Progenitor cell of endocrine pancreas (in vitro differentiated cells): Measurements from ENCODE around the gene UBA5. TPM values are rescaled to one million over a fixed set of nuclear protein-coding genes. Genes with fewer than 3 reads are reported as not detected.
"Not testable (repeated sequence)": the region's sequence is repeated elsewhere in the genome, so short reads cannot be mapped to it uniquely, and the experiment has no call there.

Experiments used
- DNase-seq: peaks from one replicate; pipeline ENCODE4 v3.0.0; 2021; ENCODE audit warnings: low spot score; ENCODE audit not compliant: unreplicated experiment
- H3K27ac Mint-ChIP-seq: 2 replicates; pipeline ENCODE4 v1.8.0; 2021; ENCODE audit warnings: mild to moderate bottlenecking, moderate library complexity, mixed read lengths
- H3K27me3 Mint-ChIP-seq: 2 replicates; pipeline ENCODE4 v1.8.0; 2021; ENCODE audit warnings: mixed read lengths
- H3K36me3 Mint-ChIP-seq: 2 replicates; pipeline ENCODE4 v1.8.0; 2022; ENCODE audit warnings: mixed read lengths; ENCODE audit not compliant: insufficient read depth
- H3K4me1 Mint-ChIP-seq: 2 replicates; pipeline ENCODE4 v1.8.0; 2021; ENCODE audit warnings: low read depth, mixed read lengths
- H3K4me3 Mint-ChIP-seq: 2 replicates; pipeline ENCODE4 v1.8.0; 2021; ENCODE audit warnings: low read depth, mild to moderate bottlenecking, moderate library complexity, mixed read lengths
- H3K9me3 Mint-ChIP-seq: 2 replicates; pipeline ENCODE4 v1.8.0; 2021; ENCODE audit warnings: low read depth, mixed read lengths
- CTCF ChIP-seq: fragments of 200-600 bp; sonication (generic); IDR thresholded peaks from one replicate; pipeline ENCODE4 v1.5.0; 2021; ENCODE audit warnings: antibody characterized with exemption, mild to moderate bottlenecking; ENCODE audit not compliant: unreplicated experiment
- total RNA-seq: library from RNA; stranded (reverse); gene quantifications from 2 replicates; pipeline ENCODE4 v1.2.1, GENCODE V29; 2021

Gene UBA5
- total RNA-seq, 1 donor from 2014 or later, result 42.7 TPM

GRCh38 chr3:132629928-132630327 lies 30.2 kb upstream of the UBA5 start:
- no peak for TF ChIP-seq CTCF
- no peaks in the 10 kb centered on the region for H3K9me3 Mint-ChIP-seq
- no peak for DNase-seq
- H3K27ac Mint-ChIP-seq, result no peak overlapping the region
- H3K4me1 Mint-ChIP-seq, result no peaks in the 10 kb centered on the region
- no peaks in the 10 kb centered on the region for H3K27me3 Mint-ChIP-seq
- H3K4me3 Mint-ChIP-seq, result no peak overlapping the region
- H3K36me3 Mint-ChIP-seq, result peaks cover 4% of the 10 kb centered on the region

GRCh38 chr3:132630612-132631011 lies 29.5 kb upstream of the UBA5 start:
- Mint-ChIP-seq H3K27me3 (no peaks in the 10 kb centered on the region), H3K4me3 (no peak overlapping the region), H3K27ac (no peak overlapping the region), H3K9me3 (no peaks in the 10 kb centered on the region), H3K4me1 (no peaks in the 10 kb centered on the region), H3K36me3 (peaks cover 4% of the 10 kb centered on the region)
- no peak for TF ChIP-seq CTCF
- DNase-seq, result no peak

- Mint-ChIP-seq H3K4me1 (no peaks in the 10 kb centered on the region), H3K9me3 (no peaks in the 10 kb centered on the region), H3K4me3 (no peak overlapping the region), H3K27me3 (no peaks in the 10 kb centered on the region), H3K27ac (no peak overlapping the region), H3K36me3 (no peaks in the 10 kb centered on the region)
- DNase-seq, result no peak
- TF ChIP-seq CTCF, result no peak
These were observed 25.1 kb upstream of the UBA5 start for GRCh38 chr3:132635052-132635451.

GRCh38 chr3:132637590-132637989 lies 22.5 kb upstream of the UBA5 start:
- no peak for DNase-seq
- TF ChIP-seq CTCF, result no peak
- no peak overlapping the region for H3K4me3 Mint-ChIP-seq
- H3K27ac Mint-ChIP-seq, result no peak overlapping the region
- H3K9me3 Mint-ChIP-seq, result no peaks in the 10 kb centered on the region
- peaks cover 1% of the 10 kb centered on the region for H3K36me3 Mint-ChIP-seq
- no peaks in the 10 kb centered on the region for H3K27me3 Mint-ChIP-seq
- H3K4me1 Mint-ChIP-seq, result no peaks in the 10 kb centered on the region

GRCh38 chr3:132638706-132639105 lies 21.4 kb upstream of the UBA5 start:
- H3K9me3 Mint-ChIP-seq, result no peaks in the 10 kb centered on the region
- H3K4me1 Mint-ChIP-seq, result no peaks in the 10 kb centered on the region
- no peaks in the 10 kb centered on the region for H3K27me3 Mint-ChIP-seq
- no peak overlapping the region for H3K4me3 Mint-ChIP-seq
- peaks cover 1% of the 10 kb centered on the region for H3K36me3 Mint-ChIP-seq
- H3K27ac Mint-ChIP-seq, result no peak overlapping the region
- no peak for DNase-seq
- TF ChIP-seq CTCF, result no peak

- H3K4me3 Mint-ChIP-seq, H3K27me3 Mint-ChIP-seq, DNase-seq, H3K27ac Mint-ChIP-seq, H3K4me1 Mint-ChIP-seq, H3K36me3 Mint-ChIP-seq, H3K9me3 Mint-ChIP-seq: not testable (repeated sequence)
These were observed 18.7 kb upstream of the UBA5 start for GRCh38 chr3:132641427-132641826.
